ENCODE measurements around the gene PRKCE. TPM values are rescaled to one million over a fixed set of nuclear protein-coding genes. Genes with fewer than 3 reads are reported as not detected.

PRKCE gene
- total RNA-seq, 1 experiment from 2014 or later: 17.7 TPM

GRCh38 chr2:45974762-45975408 is 323.4 kb downstream of the PRKCE start:
- no peaks in the 10 kb centered on the region for H3K36me3 Mint-ChIP-seq (ENCODE audit: insufficient read depth, unreplicated experiment)
- TF ChIP-seq, protein P1, sequence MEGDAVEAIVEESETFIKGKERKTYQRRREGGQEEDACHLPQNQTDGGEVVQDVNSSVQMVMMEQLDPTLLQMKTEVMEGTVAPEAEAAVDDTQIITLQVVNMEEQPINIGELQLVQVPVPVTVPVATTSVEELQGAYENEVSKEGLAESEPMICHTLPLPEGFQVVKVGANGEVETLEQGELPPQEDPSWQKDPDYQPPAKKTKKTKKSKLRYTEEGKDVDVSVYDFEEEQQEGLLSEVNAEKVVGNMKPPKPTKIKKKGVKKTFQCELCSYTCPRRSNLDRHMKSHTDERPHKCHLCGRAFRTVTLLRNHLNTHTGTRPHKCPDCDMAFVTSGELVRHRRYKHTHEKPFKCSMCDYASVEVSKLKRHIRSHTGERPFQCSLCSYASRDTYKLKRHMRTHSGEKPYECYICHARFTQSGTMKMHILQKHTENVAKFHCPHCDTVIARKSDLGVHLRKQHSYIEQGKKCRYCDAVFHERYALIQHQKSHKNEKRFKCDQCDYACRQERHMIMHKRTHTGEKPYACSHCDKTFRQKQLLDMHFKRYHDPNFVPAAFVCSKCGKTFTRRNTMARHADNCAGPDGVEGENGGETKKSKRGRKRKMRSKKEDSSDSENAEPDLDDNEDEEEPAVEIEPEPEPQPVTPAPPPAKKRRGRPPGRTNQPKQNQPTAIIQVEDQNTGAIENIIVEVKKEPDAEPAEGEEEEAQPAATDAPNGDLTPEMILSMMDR (IDR thresholded peaks at IDR 0.05; ENCODE audit: unreplicated experiment): no peak
- no peak overlapping the region for H3K27ac Mint-ChIP-seq (ENCODE audit: unreplicated experiment)
- no peaks in the 10 kb centered on the region for H3K9me3 Mint-ChIP-seq (ENCODE audit: low read depth, unreplicated experiment)
- no peak overlapping the region for H3K4me3 Mint-ChIP-seq (ENCODE audit: low read depth, unreplicated experiment)
- H3K4me1 Mint-ChIP-seq (ENCODE audit: low read depth, unreplicated experiment): peaks cover 2% of the 10 kb centered on the region
- no TSS peak for BruUV-seq (replicated peaks)
- DNase-seq: no peak
- intact Hi-C loops (cut with micrococcal nuclease; ENCODE audit: unreplicated experiment): no loop called here
- H3K27me3 Mint-ChIP-seq (ENCODE audit: unreplicated experiment): no peaks in the 10 kb centered on the region
- CTCF ChIA-PET: no interaction called here

- BruUV-seq (replicated peaks): no TSS peak
- no peak overlapping the region for H3K27ac Mint-ChIP-seq (ENCODE audit: unreplicated experiment)
- H3K36me3 Mint-ChIP-seq (ENCODE audit: insufficient read depth, unreplicated experiment): no peaks in the 10 kb centered on the region
- TF ChIP-seq, protein P1 (IDR thresholded peaks at IDR 0.05; ENCODE audit: unreplicated experiment): no peak
- intact Hi-C loops (cut with micrococcal nuclease; ENCODE audit: unreplicated experiment): no loop called here
- H3K4me3 Mint-ChIP-seq (ENCODE audit: low read depth, unreplicated experiment): no peak overlapping the region
- DNase-seq: no peak
- H3K4me1 Mint-ChIP-seq (ENCODE audit: low read depth, unreplicated experiment): peaks cover 7% of the 10 kb centered on the region
- CTCF ChIA-PET: no interaction called here
- H3K27me3 Mint-ChIP-seq (ENCODE audit: unreplicated experiment): no peaks in the 10 kb centered on the region
- no peaks in the 10 kb centered on the region for H3K9me3 Mint-ChIP-seq (ENCODE audit: low read depth, unreplicated experiment)
These were observed 324.5 kb downstream of the PRKCE start for GRCh38 chr2:45975752-45976517.

- CTCF ChIA-PET: interaction anchor here (1.0 kb wide), 1 partner anchor 12 kb away, joined by 3 read pairs; no protein-coding TSS in a partner anchor
- H3K4me1 Mint-ChIP-seq (ENCODE audit: low read depth, unreplicated experiment): peaks cover 7% of the 10 kb centered on the region
- DNase-seq: no peak
- no peaks in the 10 kb centered on the region for H3K27me3 Mint-ChIP-seq (ENCODE audit: unreplicated experiment)
- H3K9me3 Mint-ChIP-seq (ENCODE audit: low read depth, unreplicated experiment): no peaks in the 10 kb centered on the region
- intact Hi-C loops (cut with micrococcal nuclease; ENCODE audit: unreplicated experiment): no loop called here
- TF ChIP-seq, protein P1 (IDR thresholded peaks at IDR 0.05; ENCODE audit: unreplicated experiment): no peak
- no TSS peak for BruUV-seq (replicated peaks)
- H3K4me3 Mint-ChIP-seq (ENCODE audit: low read depth, unreplicated experiment): no peak overlapping the region
- no peak overlapping the region for H3K27ac Mint-ChIP-seq (ENCODE audit: unreplicated experiment)
- no peaks in the 10 kb centered on the region for H3K36me3 Mint-ChIP-seq (ENCODE audit: insufficient read depth, unreplicated experiment)
These were observed 326.9 kb downstream of the PRKCE start for GRCh38 chr2:45978302-45978859.

GRCh38 chr2:45979065-45979464 is 327.6 kb downstream of the PRKCE start:
- no peak overlapping the region for H3K4me3 Mint-ChIP-seq (ENCODE audit: low read depth, unreplicated experiment)
- H3K9me3 Mint-ChIP-seq (ENCODE audit: low read depth, unreplicated experiment): no peaks in the 10 kb centered on the region
- CTCF ChIA-PET: interaction anchor here (1.0 kb wide), 1 partner anchor 11 kb away, joined by 3 read pairs; no protein-coding TSS in a partner anchor
- peaks cover 7% of the 10 kb centered on the region for H3K4me1 Mint-ChIP-seq (ENCODE audit: low read depth, unreplicated experiment)
- no peak overlapping the region for H3K27ac Mint-ChIP-seq (ENCODE audit: unreplicated experiment)
- H3K27me3 Mint-ChIP-seq (ENCODE audit: unreplicated experiment): no peaks in the 10 kb centered on the region
- intact Hi-C loops (cut with micrococcal nuclease; ENCODE audit: unreplicated experiment): no loop called here
- no peak for DNase-seq
- no peaks in the 10 kb centered on the region for H3K36me3 Mint-ChIP-seq (ENCODE audit: insufficient read depth, unreplicated experiment)
- BruUV-seq (replicated peaks): no TSS peak
- TF ChIP-seq, protein P1 (IDR thresholded peaks at IDR 0.05; ENCODE audit: unreplicated experiment): no peak

All from Calu3 (cell line).